ENCODE results near the gene PHOX2A. TPM values are rescaled to one million over a fixed set of nuclear protein-coding genes. Genes with fewer than 3 reads are reported as not detected.

PHOX2A gene
- total RNA-seq, 4 donors from 2014 or later: not detected

- Histone ChIP-seq H3K27me3 (peaks cover 2 to 17% of the 10 kb centered on the region in 2 donors), H3K9me3 (peaks cover 0 to 7% (median 0%) of the 10 kb centered on the region in 4 donors), H3K4me1 (peaks cover 12 to 54% (median 21%) of the 10 kb centered on the region in 4 donors), H3K27ac (peak overlapping the region in 1 of 4 donors; percentile 26), H3K4me3 (peak overlapping the region in 1 of 4 donors; percentile 59), H3K36me3 (peaks cover 0 to 49% (median 0%) of the 10 kb centered on the region in 3 donors)
- DNase-seq: peak in 1 of 3 donors; percentile 40
- TF ChIP-seq POLR2A (IDR thresholded peaks at IDR 0.05): no peak
- TF ChIP-seq, protein P1, sequence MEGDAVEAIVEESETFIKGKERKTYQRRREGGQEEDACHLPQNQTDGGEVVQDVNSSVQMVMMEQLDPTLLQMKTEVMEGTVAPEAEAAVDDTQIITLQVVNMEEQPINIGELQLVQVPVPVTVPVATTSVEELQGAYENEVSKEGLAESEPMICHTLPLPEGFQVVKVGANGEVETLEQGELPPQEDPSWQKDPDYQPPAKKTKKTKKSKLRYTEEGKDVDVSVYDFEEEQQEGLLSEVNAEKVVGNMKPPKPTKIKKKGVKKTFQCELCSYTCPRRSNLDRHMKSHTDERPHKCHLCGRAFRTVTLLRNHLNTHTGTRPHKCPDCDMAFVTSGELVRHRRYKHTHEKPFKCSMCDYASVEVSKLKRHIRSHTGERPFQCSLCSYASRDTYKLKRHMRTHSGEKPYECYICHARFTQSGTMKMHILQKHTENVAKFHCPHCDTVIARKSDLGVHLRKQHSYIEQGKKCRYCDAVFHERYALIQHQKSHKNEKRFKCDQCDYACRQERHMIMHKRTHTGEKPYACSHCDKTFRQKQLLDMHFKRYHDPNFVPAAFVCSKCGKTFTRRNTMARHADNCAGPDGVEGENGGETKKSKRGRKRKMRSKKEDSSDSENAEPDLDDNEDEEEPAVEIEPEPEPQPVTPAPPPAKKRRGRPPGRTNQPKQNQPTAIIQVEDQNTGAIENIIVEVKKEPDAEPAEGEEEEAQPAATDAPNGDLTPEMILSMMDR (IDR thresholded peaks at IDR 0.05): no peak
These were observed 5.3 kb downstream of the PHOX2A start for GRCh38 chr11:72238492-72239312.

DNA sequence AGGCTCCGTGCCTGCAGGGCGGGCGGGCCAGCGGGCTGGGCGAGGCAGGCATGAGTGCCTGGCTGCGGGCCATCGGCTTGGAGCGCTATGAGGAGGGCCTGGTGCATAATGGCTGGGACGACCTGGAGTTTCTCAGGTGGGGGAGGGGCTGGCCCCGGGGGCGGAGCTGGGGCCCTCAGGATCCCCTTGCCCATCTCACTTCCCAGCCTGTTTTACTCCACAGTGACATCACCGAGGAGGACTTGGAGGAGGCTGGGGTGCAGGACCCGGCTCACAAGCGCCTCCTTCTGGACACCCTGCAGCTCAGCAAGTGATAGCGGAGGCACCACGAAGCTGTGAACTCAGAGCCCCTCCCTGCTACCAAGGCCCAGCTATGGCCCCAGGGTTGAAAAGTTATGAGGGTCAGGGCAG, 5.9 kb downstream of the PHOX2A start:
- peaks cover 0 to 55% (median 0%) of the 10 kb centered on the region in 3 donors for H3K36me3 ChIP-seq
- H3K4me1 ChIP-seq: peaks cover 12 to 51% (median 20%) of the 10 kb centered on the region in 4 donors
- peaks cover 0 to 10% of the 10 kb centered on the region in 2 donors for H3K27me3 ChIP-seq
- peaks cover 0 to under 1% (median 0%) of the 10 kb centered on the region in 4 donors for H3K9me3 ChIP-seq
- TF ChIP-seq, protein P1 (IDR thresholded peaks at IDR 0.05): peak; percentile 26 to 78 (median 71)
- no peak for TF ChIP-seq POLR2A (IDR thresholded peaks at IDR 0.05)
- no peak overlapping the region for H3K27ac ChIP-seq
- DNase-seq: peak in 2 of 3 donors; percentile 74 to 75
- no peak overlapping the region for H3K4me3 ChIP-seq

DNA sequence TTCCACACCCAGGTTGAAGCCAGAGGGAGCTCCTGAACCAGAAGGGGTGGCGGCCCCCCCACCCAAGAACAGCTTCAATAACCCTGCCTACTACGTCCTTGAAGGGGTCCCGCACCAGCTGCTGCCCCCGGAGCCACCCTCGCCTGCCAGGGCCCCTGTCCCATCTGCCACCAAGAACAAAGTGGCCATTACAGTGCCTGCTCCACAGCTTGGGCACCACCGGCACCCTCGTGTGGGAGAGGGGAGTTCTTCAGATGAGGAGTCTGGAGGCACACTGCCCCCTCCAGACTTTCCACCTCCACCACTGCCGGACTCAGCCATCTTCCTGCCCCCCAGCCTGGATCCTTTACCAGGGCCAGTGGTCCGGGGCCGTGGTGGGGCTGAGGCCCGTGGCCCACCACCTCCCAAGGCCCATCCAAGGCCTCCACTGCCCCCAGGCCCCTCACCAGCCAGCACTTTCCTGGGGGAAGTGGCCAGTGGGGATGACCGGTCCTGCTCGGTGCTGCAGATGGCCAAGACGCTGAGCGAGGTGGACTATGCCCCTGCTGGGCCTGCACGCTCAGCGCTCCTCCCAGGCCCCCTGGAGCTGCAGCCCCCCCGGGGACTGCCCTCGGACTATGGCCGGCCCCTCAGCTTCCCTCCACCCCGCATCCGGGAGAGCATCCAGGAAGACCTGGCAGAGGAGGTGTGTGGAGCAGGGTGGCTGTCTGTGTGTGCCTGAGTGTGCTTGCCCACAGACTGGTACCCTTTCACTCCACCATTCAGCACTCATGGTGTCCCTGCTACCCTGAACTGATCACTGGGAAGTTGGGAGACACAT, 6.7 kb downstream of the PHOX2A start:
- Histone ChIP-seq H3K9me3 (no peaks in the 10 kb centered on the region), H3K4me1 (peaks cover 12 to 51% (median 20%) of the 10 kb centered on the region in 4 donors), H3K4me3 (no peak overlapping the region), H3K27me3 (peaks cover 0 to 8% of the 10 kb centered on the region in 2 donors), H3K36me3 (peaks cover 0 to 63% (median 0%) of the 10 kb centered on the region in 3 donors), H3K27ac (no peak overlapping the region)
- DNase-seq: no peak
- no peak for TF ChIP-seq POLR2A (IDR thresholded peaks at IDR 0.05)
- TF ChIP-seq, protein P1 (IDR thresholded peaks at IDR 0.05): no peak

DNA sequence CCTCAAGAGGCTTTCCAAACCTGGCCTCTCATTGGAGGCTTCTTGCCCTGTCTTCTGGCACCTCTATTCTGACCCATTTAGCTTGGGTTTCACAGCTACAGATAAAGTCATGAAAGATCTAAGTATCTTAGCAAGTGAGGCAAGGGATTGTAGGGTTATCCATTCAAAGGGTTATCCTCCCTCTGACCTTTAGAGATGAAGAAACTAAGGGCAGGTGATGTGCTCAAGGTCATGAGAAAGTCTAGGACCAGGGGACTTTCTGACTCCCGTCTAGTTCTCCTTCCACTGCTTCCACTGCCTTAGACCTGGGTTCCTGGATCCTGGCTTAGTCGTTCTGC, 7.2 kb downstream of the PHOX2A start:
- no peak overlapping the region for H3K4me3 ChIP-seq
- no peak for TF ChIP-seq POLR2A (IDR thresholded peaks at IDR 0.05)
- TF ChIP-seq, protein P1 (IDR thresholded peaks at IDR 0.05): no peak
- peaks cover 0 to 68% (median 0%) of the 10 kb centered on the region in 3 donors for H3K36me3 ChIP-seq
- H3K27ac ChIP-seq: no peak overlapping the region
- H3K9me3 ChIP-seq: no peaks in the 10 kb centered on the region
- peaks cover 0 to 8% of the 10 kb centered on the region in 2 donors for H3K27me3 ChIP-seq
- DNase-seq: no peak
- H3K4me1 ChIP-seq: peaks cover 12 to 51% (median 20%) of the 10 kb centered on the region in 4 donors

DNA sequence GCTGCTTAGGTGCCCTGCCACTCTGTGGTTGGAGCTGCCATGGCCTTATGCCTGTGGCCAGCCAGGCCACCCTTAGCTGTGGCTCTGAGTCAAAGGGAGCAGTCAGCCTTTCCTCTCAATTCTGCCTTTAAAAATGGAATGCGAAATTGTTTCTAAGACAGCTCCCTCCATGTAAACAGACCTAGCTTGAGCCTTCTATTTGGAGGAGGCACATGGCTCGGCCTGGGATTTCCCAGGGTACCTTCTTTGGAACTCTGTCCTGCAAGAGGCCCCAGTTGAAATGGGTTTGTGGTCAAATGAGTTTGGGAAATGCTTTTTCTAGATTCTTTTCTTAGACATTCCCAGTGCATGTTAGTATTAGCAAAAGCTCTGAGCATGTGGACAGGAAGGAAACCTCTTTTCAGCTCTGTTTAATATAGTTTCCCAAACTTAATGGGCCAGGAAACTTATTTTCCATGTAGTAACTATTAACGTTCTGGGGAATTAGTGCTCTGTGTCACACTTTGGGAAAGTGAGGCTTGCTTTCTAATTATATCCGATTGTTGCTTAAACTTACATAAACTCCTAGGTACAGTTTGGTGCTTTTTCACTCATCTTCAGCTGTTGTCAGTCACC, 7.8 kb downstream of the PHOX2A start:
- Histone ChIP-seq H3K27me3 (peaks cover 0 to 4% of the 10 kb centered on the region in 2 donors), H3K27ac (peak overlapping the region in 1 of 4 donors; percentile 2), H3K4me3 (no peak overlapping the region), H3K9me3 (no peaks in the 10 kb centered on the region), H3K36me3 (peaks cover 0 to 74% (median 0%) of the 10 kb centered on the region in 3 donors), H3K4me1 (peaks cover 12 to 51% (median 20%) of the 10 kb centered on the region in 4 donors)
- DNase-seq: peak in 2 of 3 donors; percentile 3 to 9
- TF ChIP-seq POLR2A (IDR thresholded peaks at IDR 0.05): no peak
- TF ChIP-seq, protein P1 (IDR thresholded peaks at IDR 0.05): no peak

Data from Peyer's patch (tissue), 4 donors.